Body of pancreas (tissue), 4 donors: Measurements from ENCODE around the gene OR56B1. TPM values are rescaled to one million over a fixed set of nuclear protein-coding genes. Genes with fewer than 3 reads are reported as not detected.

Experiments used
- ATAC-seq: fragments of 150-250 bp; one replicate; pipeline ENCODE4 v1.9.1; 2016
- DNase-seq, 4 donors: peaks; one replicate each; pipeline ENCODE4 v3.0.0-alpha.2; 2019
- H3K27ac ChIP-seq, 4 donors: fragments of 200-600 bp; sonication (generic); 1 replicate in 3 of 4; 2 replicates in 1 of 4; pipeline versions ENCODE4 v1.5.1 to v1.6.1; 2016 to 2019; ENCODE audit warnings: mild to moderate bottlenecking in 1 of 4, mixed read lengths in 1 of 4, moderate library complexity in 1 of 4
- H3K27me3 ChIP-seq, 2 donors: fragments of 200-600 bp; sonication (generic); one replicate each; pipeline ENCODE4 v1.6.0; 2016; ENCODE audit warnings: mild to moderate bottlenecking in 1 of 2
- H3K36me3 ChIP-seq, 2 donors: fragments of 200-600 bp; sonication (generic); replicated peaks in 1 of 2; 2 replicates each; pipeline ENCODE4 v1.5.1; 2016; ENCODE audit warnings: low read depth in 2 of 2; ENCODE audit not compliant: insufficient read depth in 1 of 2
- H3K4me1 ChIP-seq: fragments of 200-600 bp; sonication (generic); one replicate; pipeline ENCODE4 v1.6.0; 2016
- H3K4me3 ChIP-seq, 2 donors: fragments of 200-600 bp; sonication (generic); 1 replicate in 1 of 2; 2 replicates in 1 of 2; pipeline ENCODE4 v1.5.1; 2016 to 2019
- H3K9me3 ChIP-seq, 3 donors: fragments of 200-600 bp; sonication (generic); 1 replicate in 2 of 3; 2 replicates in 1 of 3; pipeline ENCODE4 v1.5.1; 2016
- POLR2A ChIP-seq, 3 donors: fragments of 450-650 bp; IDR thresholded peaks; one replicate each; pipeline ENCODE4 v1.6.1; 2016; ENCODE audit warnings: antibody characterized with exemption in 3 of 3, mild to moderate bottlenecking in 2 of 3
- WGBS, 2 donors: methylation state at CpG; one replicate each; pipeline ENCODE4 v1.1.5; 2017; 5-methylcytosine and 5-hydroxymethylcytosine counted together
- intact Hi-C: fragments of 100-400 bp; cut with DNase I; formaldehyde crosslinking; loops from one replicate; pipeline ENCODE4 v1.15.1; 2023
- total RNA-seq, 2 donors: library from RNA; depleted of rRNA; stranded (reverse); fragments of >200 nt; gene quantifications; one replicate each; pipeline ENCODE4 v1.1.0, GENCODE V29; 2016
- TF ChIP-seq, protein P1 (sequence below), 7 experiments: fragments of 450-650 bp in 4 of 7; fragments of 200-600 bp in 3 of 7; sonication (generic) in 3 of 7; IDR thresholded peaks; one replicate each; pipeline ENCODE4 v1.5.1; 2016 to 2019; ENCODE audit warnings: antibody characterized with exemption in 7 of 7

OR56B1 gene
- total RNA-seq, 2 donors from 2014 or later, result not detected

DNA sequence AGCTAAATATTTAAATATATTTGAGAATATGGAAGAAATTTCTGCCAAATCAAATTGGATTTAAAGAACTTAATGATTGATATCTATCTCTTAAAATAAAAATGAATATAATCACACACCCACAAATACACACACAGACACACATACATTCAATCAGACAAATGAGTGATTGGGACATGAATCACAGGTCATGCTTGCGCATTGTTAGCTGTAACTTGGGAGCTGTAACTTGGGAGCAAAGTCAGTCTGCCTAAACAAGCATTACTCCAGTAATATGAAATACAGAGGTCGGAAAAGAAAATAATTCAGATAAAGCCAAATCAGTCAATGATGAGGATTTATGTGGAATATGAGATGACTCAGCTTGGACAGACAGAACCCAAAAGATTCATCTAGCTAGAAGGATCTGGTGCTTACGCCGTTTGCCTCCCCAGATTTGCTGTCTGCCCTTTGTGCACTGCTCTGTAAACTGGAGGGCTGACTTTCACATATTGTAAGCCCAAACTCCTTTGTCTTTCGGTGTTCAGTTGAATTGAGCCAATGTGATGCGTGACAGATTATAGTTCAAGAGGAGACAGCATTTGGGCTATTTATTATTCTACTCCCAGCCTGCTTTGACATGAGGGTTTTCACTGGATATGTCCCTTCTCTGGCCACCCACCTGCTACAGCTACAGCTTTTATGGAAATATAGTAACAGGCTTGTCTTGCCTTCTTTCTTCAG, 1.6 kb downstream of the OR56B1 start:
- DNase-seq, result no peak
- Histone ChIP-seq H3K4me1 (no peaks in the 10 kb centered on the region), H3K27ac (no peak overlapping the region), H3K27me3 (no peaks in the 10 kb centered on the region), H3K9me3 (peaks cover 0 to 9% (median 0%) of the 10 kb centered on the region in 3 donors), H3K36me3 (no peaks in the 10 kb centered on the region), H3K4me3 (no peak overlapping the region)
- 59 to 65% methylated on average over 6 of the region's 6 CpGs for WGBS, 2 donors
- TF ChIP-seq, protein P1, sequence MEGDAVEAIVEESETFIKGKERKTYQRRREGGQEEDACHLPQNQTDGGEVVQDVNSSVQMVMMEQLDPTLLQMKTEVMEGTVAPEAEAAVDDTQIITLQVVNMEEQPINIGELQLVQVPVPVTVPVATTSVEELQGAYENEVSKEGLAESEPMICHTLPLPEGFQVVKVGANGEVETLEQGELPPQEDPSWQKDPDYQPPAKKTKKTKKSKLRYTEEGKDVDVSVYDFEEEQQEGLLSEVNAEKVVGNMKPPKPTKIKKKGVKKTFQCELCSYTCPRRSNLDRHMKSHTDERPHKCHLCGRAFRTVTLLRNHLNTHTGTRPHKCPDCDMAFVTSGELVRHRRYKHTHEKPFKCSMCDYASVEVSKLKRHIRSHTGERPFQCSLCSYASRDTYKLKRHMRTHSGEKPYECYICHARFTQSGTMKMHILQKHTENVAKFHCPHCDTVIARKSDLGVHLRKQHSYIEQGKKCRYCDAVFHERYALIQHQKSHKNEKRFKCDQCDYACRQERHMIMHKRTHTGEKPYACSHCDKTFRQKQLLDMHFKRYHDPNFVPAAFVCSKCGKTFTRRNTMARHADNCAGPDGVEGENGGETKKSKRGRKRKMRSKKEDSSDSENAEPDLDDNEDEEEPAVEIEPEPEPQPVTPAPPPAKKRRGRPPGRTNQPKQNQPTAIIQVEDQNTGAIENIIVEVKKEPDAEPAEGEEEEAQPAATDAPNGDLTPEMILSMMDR (IDR thresholded peaks at IDR 0.05), result no peak
- no peak for TF ChIP-seq POLR2A (IDR thresholded peaks at IDR 0.05)
- intact Hi-C loops, result no loop called here
- no peak for ATAC-seq

DNA sequence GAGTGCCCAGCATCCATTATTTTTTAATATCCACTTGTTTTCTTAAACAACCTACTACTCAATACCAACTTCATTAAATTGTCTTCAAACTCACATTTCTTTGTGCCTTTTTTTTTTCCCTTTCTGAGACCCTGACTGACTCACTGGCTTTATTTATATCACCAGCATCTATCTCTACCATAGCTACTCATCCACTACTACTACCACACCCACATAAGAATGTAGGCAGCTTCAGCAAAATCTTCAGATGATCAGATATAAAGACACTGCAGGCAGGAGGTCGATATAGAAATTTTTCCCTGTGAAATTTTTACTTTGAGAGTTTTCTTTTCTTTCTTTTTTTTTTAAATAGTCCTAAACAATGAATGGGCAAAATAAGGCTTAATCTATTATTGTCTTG, 2.2 kb downstream of the OR56B1 start:
- H3K4me3 ChIP-seq, result no peak overlapping the region
- no peaks in the 10 kb centered on the region for H3K4me1 ChIP-seq
- 43 to 49% methylated on average over 1 of the region's 1 CpG for WGBS, 2 donors
- H3K9me3 ChIP-seq, result peaks cover 0 to 9% (median 0%) of the 10 kb centered on the region in 3 donors
- no peak overlapping the region for H3K27ac ChIP-seq
- DNase-seq (no peak), ATAC-seq (no peak)
- H3K36me3 ChIP-seq, result no peaks in the 10 kb centered on the region
- no peaks in the 10 kb centered on the region for H3K27me3 ChIP-seq
- intact Hi-C loops, result no loop called here
- TF ChIP-seq, protein P1 (IDR thresholded peaks at IDR 0.05), result no peak
- TF ChIP-seq POLR2A (IDR thresholded peaks at IDR 0.05), result no peak

DNA sequence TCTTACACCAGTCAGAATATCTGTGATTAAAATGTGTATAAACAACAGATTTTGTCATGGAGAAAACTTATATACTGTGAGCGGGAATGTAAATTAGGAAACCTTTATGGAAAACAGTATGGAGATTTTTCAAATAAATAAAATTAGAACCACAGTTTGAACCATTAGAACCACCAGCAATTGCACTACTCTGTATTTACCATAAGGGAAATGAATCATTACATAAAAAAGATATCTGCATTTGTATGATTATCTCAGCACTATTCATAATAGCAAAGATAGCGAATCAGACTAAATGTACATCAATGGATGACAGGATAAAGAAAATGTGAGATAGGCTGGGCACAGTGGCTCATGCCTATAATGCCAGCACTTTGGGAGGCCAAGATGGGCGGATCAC, 10.4 kb downstream of the OR56B1 start:
- 73 to 75% methylated on average over 3 of the region's 3 CpGs for WGBS, 2 donors
- H3K36me3 ChIP-seq, result no peaks in the 10 kb centered on the region
- no peak overlapping the region for H3K4me3 ChIP-seq
- H3K4me1 ChIP-seq, result no peaks in the 10 kb centered on the region
- H3K27me3 ChIP-seq, result no peaks in the 10 kb centered on the region
- ATAC-seq, result no peak
- DNase-seq, result no peak
- intact Hi-C loops, result no loop called here
- TF ChIP-seq, protein P1 (IDR thresholded peaks at IDR 0.05), result no peak
- TF ChIP-seq POLR2A (IDR thresholded peaks at IDR 0.05), result no peak
- no peak overlapping the region for H3K27ac ChIP-seq
- peaks cover 0 to 5% (median 0%) of the 10 kb centered on the region in 3 donors for H3K9me3 ChIP-seq

DNA sequence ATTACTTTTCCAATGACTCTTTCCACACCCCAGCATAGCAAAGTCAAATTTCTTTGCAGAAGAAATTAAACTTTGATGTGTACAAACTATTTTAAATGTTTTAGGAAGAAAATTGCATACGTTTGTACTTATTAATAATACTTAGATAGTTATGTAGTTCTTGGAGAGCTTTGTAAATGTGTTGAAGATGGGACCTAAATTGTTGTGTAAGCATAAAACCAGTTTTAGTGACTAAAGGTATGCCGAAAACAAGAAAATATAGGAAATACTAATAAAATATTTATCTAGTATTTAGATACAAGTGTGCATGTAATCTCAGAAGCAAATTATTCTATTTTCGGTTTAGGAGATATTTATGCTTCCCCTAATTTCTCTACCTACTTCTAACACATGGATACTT, 13.6 kb downstream of the OR56B1 start:
- no peak for TF ChIP-seq POLR2A (IDR thresholded peaks at IDR 0.05)
- TF ChIP-seq, protein P1 (IDR thresholded peaks at IDR 0.05), result no peak
- no peaks in the 10 kb centered on the region for H3K27me3 ChIP-seq
- H3K36me3 ChIP-seq, result no peaks in the 10 kb centered on the region
- intact Hi-C loops, result no loop called here
- H3K9me3 ChIP-seq, result no peaks in the 10 kb centered on the region
- no peak overlapping the region for H3K27ac ChIP-seq
- WGBS, 2 donors, result 58 to 66% methylated on average over 3 of the region's 3 CpGs
- H3K4me1 ChIP-seq, result no peaks in the 10 kb centered on the region
- no peak for ATAC-seq
- no peak for DNase-seq
- no peak overlapping the region for H3K4me3 ChIP-seq

DNA sequence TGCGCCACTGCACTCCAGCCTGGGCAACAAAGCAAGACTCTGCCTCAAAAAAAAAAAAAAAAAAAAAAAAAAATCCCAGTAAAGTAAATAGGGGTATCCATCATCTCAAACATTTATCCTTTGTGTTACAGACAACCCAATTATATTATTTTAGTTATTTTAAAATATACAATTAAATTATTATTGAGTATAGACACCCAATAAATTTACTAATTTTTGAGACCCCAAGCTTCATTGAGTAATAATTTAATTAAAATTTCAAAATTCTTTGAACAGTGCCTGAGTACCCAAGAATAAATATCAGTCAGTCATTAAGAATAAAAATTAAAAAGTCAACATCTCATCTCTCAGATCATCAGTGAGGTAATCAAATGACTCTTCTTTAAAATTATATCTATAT, 17.7 kb downstream of the OR56B1 start, which contains the start of gene OR52N4:
Gene OR52N4, plus strand, starts transcription at position 301 of the 400 bp plus-strand sequence. CDS start 498 bp downstream, outside the sequence.
- intact Hi-C loops, result no loop called here

More for the DNA sequence above, 17.7 kb downstream of the OR56B1 start, which contains the start of gene OR52N4:
- 87 to 94% methylated on average over 1 of the region's 1 CpG for WGBS, 2 donors
- Histone ChIP-seq H3K4me1 (no peaks in the 10 kb centered on the region), H3K36me3 (no peaks in the 10 kb centered on the region), H3K27ac (no peak within 1 kb of the TSS), H3K27me3 (no peaks in the 10 kb centered on the region), H3K9me3 (no peaks in the 10 kb centered on the region), H3K4me3 (no peak within 1 kb of the TSS)
- no peak for DNase-seq
- ATAC-seq, result no peak
- no peak for TF ChIP-seq POLR2A (IDR thresholded peaks at IDR 0.05)
